ENCODE data around the gene WDSUB1. TPM values are rescaled to one million over a fixed set of nuclear protein-coding genes. Genes with fewer than 3 reads are reported as not detected.

WDSUB1 gene
- total and polyA plus RNA-seq, 9 donors, result 7.2 to 16.1 (median 11.0) TPM

GRCh38 chr2:159214325-159214865, 72.1 kb downstream of the WDSUB1 start:
- no peak for DNase-seq
- TF ChIP-seq POLR2A (IDR thresholded peaks at IDR 0.05) (no peak), EP300 (IDR thresholded peaks at IDR 0.05) (no peak)
- TF ChIP-seq, protein P1, sequence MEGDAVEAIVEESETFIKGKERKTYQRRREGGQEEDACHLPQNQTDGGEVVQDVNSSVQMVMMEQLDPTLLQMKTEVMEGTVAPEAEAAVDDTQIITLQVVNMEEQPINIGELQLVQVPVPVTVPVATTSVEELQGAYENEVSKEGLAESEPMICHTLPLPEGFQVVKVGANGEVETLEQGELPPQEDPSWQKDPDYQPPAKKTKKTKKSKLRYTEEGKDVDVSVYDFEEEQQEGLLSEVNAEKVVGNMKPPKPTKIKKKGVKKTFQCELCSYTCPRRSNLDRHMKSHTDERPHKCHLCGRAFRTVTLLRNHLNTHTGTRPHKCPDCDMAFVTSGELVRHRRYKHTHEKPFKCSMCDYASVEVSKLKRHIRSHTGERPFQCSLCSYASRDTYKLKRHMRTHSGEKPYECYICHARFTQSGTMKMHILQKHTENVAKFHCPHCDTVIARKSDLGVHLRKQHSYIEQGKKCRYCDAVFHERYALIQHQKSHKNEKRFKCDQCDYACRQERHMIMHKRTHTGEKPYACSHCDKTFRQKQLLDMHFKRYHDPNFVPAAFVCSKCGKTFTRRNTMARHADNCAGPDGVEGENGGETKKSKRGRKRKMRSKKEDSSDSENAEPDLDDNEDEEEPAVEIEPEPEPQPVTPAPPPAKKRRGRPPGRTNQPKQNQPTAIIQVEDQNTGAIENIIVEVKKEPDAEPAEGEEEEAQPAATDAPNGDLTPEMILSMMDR (IDR thresholded peaks at IDR 0.05), result no peak
- WGBS, 3 donors, result 95 to 100% (median 98%) methylated on average over 3 of the region's 3 CpGs
- Histone ChIP-seq H3K4me1 (ENCODE audit: insufficient read depth) (no peaks in the 10 kb centered on the region), H3K27ac (no peak overlapping the region), H3K36me3 (no peaks in the 10 kb centered on the region), H3K4me3 (no peak overlapping the region), H3K27me3 (no peaks in the 10 kb centered on the region), H3K9me3 (no peaks in the 10 kb centered on the region)
- intact Hi-C loops (cut with DNase I), result no loop called here

DNA sequence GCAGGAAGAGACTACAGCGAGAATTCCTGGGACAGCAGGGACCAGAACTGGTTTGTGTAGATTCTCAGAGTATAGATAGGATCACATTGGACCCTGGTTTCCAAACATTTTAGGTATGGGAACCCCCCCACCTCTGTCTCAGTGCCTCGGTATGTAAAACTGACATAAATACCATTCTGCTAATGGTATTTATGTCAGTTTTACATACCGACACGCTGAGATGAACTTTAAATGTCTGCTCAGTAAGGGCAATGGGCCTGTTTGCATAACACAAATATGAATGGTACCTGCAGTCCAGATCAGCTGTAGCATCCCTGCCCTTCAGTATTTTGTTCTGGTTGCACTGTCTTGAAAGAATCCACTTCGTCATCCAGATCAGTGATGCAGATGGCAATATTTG, 73.2 kb downstream of the WDSUB1 start:
- TF ChIP-seq, protein P1 (IDR thresholded peaks at IDR 0.05), result no peak
- TF ChIP-seq POLR2A (IDR thresholded peaks at IDR 0.05) (no peak), EP300 (IDR thresholded peaks at IDR 0.05) (no peak)
- H3K9me3 ChIP-seq, result no peaks in the 10 kb centered on the region
- 91 to 94% (median 93%) methylated on average over 5 of the region's 5 CpGs for WGBS, 3 donors
- DNase-seq, result no peak
- H3K27me3 ChIP-seq, result no peaks in the 10 kb centered on the region
- H3K27ac ChIP-seq, result no peak overlapping the region
- H3K36me3 ChIP-seq, result no peaks in the 10 kb centered on the region
- H3K4me3 ChIP-seq, result no peak overlapping the region
- intact Hi-C loops (cut with DNase I), result no loop called here
- H3K4me1 ChIP-seq (ENCODE audit: insufficient read depth), result no peaks in the 10 kb centered on the region

DNA sequence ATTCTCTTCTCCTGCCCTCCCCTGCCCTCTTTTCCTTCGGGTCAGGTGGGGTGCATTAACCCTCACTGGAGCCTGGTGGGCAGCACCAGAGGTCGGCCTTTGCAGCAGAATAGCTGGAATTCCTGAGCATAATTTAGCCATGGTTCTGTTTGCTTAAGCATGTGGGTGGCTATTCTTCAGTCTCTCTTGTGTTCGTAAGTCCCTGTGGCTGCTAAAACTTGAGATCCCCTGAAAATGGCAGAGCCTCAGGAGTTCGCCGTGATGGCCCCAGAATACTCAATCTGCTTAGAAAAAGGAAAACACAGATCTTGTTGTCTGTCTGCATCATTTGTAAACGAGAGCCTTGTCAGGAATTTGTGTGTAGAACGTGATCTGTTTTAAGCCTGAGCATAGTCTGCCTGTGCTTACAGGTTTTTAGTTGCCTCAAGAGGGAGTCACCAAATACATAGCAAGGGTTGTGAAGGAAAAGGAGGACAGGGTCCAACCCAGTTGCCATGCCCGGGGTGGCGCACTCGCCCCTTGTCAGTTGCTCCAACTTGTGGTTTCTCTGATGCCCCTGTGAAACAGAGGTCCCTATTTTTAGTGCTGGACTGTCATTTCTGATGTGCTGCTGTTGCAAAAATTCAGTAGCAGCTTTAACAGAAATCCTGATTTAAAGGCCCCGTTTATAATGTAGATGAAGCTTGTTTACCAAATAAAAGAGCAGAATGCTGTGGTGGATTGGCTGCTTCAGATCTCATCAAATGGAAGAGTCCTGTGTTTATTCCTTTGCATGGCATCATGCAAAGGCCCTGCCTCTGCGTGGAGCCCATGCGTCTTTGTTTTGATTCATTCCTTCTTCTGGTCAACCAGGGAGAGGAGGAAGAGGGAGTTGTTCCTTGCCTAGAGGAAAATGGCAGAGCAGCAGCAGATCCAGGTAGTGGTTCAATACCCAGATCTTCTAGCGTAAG, 74.8 kb downstream of the WDSUB1 start:
- no peak overlapping the region for H3K27ac ChIP-seq
- H3K36me3 ChIP-seq, result no peaks in the 10 kb centered on the region
- H3K27me3 ChIP-seq, result no peaks in the 10 kb centered on the region
- intact Hi-C loops (cut with DNase I), result no loop called here
- TF ChIP-seq, protein P1 (IDR thresholded peaks at IDR 0.05), result no peak
- TF ChIP-seq EP300 (IDR thresholded peaks at IDR 0.05) (no peak), POLR2A (IDR thresholded peaks at IDR 0.05) (no peak)
- no peaks in the 10 kb centered on the region for H3K4me1 ChIP-seq (ENCODE audit: insufficient read depth)
- WGBS, 3 donors, result 54 to 65% (median 60%) methylated on average over 14 of the region's 14 CpGs
- H3K4me3 ChIP-seq, result no peak overlapping the region
- no peaks in the 10 kb centered on the region for H3K9me3 ChIP-seq
- DNase-seq, result no peak

- intact Hi-C loops (cut with DNase I), result no loop called here
- no peak overlapping the region for H3K27ac ChIP-seq
- H3K36me3 ChIP-seq, result no peaks in the 10 kb centered on the region
- H3K4me3 ChIP-seq, result no peak overlapping the region
- H3K27me3 ChIP-seq, result no peaks in the 10 kb centered on the region
- no peak for DNase-seq
- no peaks in the 10 kb centered on the region for H3K9me3 ChIP-seq
- no peaks in the 10 kb centered on the region for H3K4me1 ChIP-seq (ENCODE audit: insufficient read depth)
- 80 to 92% (median 91%) methylated on average over 15 of the region's 15 CpGs for WGBS, 3 donors
- TF ChIP-seq, protein P1 (IDR thresholded peaks at IDR 0.05), result no peak
- TF ChIP-seq EP300 (IDR thresholded peaks at IDR 0.05) (no peak), POLR2A (IDR thresholded peaks at IDR 0.05) (no peak)
Measured at GRCh38 chr2:159209341-159210306, 76.9 kb downstream of the WDSUB1 start.
